ENCODE measurements around the gene LIPE. TPM values are rescaled to one million over a fixed set of nuclear protein-coding genes. Genes with fewer than 3 reads are reported as not detected.

The LIPE gene
- total RNA-seq, 1 donor from 2014 or later, result 29.1 TPM

DNA sequence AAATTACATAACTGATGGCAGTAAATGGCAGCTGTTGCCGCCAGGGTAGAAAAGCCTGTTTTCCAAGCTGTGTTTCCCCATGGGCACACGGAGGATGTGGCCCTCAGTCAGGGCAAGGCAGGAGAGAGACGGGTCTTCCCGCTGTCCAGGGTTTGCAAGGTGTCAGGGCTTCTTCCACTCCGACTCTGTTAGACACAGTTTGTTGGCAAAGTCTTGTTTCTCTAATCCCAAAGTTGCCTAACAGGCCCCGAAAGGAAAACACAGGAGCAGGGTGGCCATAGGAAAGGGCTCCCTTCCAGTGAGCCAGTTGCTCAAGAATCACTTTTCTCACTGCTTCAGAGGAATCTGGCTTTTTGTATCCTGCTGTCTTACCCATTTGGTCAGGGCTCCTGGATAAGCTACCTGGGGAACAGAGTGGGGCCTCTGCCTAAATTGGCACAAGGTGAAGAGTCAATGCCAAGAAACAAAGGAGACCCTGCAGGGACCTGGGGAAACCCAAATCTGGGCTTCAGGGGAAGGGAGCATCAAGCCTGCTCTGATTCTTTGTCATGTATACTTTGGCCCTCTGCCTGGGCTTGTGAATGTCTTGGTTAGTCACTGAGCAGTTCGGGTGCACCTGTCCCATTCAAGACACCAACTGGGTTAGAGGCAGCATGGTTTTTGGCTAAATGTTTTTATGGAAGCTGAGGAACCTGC lies 44.5 kb upstream of the LIPE start:
- H3K27me3 Mint-ChIP-seq (ENCODE audit: low read depth), result peaks cover 21% of the 10 kb centered on the region
- no peak for DNase-seq (ENCODE audit: low read depth, low spot score)
- no peaks in the 10 kb centered on the region for H3K36me3 Mint-ChIP-seq (ENCODE audit: low read depth)
- TF ChIP-seq, protein P1, sequence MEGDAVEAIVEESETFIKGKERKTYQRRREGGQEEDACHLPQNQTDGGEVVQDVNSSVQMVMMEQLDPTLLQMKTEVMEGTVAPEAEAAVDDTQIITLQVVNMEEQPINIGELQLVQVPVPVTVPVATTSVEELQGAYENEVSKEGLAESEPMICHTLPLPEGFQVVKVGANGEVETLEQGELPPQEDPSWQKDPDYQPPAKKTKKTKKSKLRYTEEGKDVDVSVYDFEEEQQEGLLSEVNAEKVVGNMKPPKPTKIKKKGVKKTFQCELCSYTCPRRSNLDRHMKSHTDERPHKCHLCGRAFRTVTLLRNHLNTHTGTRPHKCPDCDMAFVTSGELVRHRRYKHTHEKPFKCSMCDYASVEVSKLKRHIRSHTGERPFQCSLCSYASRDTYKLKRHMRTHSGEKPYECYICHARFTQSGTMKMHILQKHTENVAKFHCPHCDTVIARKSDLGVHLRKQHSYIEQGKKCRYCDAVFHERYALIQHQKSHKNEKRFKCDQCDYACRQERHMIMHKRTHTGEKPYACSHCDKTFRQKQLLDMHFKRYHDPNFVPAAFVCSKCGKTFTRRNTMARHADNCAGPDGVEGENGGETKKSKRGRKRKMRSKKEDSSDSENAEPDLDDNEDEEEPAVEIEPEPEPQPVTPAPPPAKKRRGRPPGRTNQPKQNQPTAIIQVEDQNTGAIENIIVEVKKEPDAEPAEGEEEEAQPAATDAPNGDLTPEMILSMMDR (conservative IDR thresholded peaks at IDR 0.05), result no peak
- H3K27ac Mint-ChIP-seq (ENCODE audit: unreplicated experiment), result peak overlapping the region; percentile 31
- peaks cover 39% of the 10 kb centered on the region for H3K4me1 Mint-ChIP-seq
- H3K9me3 Mint-ChIP-seq, result no peaks in the 10 kb centered on the region
- no peak overlapping the region for H3K4me3 Mint-ChIP-seq

DNA sequence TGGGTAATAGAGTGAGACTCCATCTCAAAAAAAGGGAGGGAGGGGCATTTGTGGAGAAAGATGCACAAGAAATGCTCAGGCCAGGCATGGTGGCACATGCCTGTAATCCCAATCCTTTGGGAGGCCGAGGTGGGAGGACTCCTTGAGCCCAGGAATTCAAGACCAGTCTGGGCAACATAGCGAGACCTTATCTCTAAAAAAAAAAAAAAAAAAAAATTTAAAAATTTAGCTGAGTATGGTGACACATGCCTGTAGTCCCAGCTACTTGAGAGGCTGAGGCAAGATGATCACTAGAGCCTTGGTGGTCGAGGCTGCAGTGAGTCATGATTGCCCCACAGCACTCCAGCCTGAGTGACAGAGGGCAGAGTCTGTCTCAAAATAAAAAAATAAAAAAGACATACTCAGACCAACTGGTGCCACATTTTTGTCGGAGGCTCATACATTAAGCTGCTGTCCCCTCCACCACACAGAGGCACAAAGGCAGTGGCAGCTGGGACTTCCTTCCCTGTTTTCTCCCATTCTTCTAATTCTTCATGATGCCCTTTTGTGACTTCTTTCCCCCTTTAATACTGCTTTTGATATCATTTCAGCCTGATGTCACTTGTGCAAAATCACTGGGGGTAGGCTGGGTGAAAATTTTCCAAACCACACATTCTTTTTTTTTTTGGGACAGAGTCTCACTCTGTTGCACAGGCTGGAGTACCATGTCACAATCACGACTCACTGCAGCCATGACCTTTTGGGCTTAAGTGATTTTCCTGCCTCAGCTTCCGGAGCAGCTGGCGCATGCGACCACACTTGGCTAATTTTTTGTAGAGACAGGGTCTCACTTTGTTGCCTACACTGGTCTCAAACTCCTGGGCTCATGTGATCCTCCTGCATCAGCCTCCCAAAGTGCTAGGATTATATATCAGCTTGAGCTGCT lies 42.4 kb upstream of the LIPE start:
- TF ChIP-seq, protein P1 (conservative IDR thresholded peaks at IDR 0.05), result no peak
- no peak for DNase-seq (ENCODE audit: low read depth, low spot score)
- no peak overlapping the region for H3K27ac Mint-ChIP-seq (ENCODE audit: unreplicated experiment)
- peaks cover 45% of the 10 kb centered on the region for H3K4me1 Mint-ChIP-seq
- peaks cover 17% of the 10 kb centered on the region for H3K27me3 Mint-ChIP-seq (ENCODE audit: low read depth)
- H3K4me3 Mint-ChIP-seq, result no peak overlapping the region
- no peaks in the 10 kb centered on the region for H3K36me3 Mint-ChIP-seq (ENCODE audit: low read depth)
- H3K9me3 Mint-ChIP-seq, result no peaks in the 10 kb centered on the region

DNA sequence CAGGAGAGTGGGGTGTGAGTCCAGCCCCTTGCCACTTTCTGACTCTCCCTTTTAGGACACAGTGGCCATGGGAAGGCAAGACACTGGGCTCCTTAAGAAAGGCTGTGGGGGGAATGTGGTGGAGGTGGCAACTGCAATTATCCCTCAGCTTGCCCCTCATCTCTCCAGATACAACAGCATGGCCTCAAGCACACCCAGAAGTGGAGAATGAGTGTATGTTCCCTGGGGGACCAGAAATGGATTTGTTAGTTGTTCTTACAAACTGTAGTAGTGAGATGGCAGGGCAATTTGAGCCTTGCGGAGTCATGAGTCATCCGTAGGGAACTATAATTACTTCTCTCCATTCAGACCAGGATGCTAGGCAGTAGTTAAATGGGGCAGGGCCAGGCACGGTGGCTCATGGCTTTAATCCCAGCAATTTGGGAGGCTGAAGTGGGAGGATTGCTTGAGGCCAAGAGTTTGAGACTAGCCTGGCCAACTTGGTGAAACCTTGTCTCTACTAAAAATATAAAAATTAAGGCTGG lies 41.1 kb upstream of the LIPE start:
- peaks cover 11% of the 10 kb centered on the region for H3K27me3 Mint-ChIP-seq (ENCODE audit: low read depth)
- H3K27ac Mint-ChIP-seq (ENCODE audit: unreplicated experiment), result no peak overlapping the region
- no peaks in the 10 kb centered on the region for H3K36me3 Mint-ChIP-seq (ENCODE audit: low read depth)
- no peak overlapping the region for H3K4me3 Mint-ChIP-seq
- no peak for DNase-seq (ENCODE audit: low read depth, low spot score)
- TF ChIP-seq, protein P1 (conservative IDR thresholded peaks at IDR 0.05), result no peak
- peaks cover 34% of the 10 kb centered on the region for H3K4me1 Mint-ChIP-seq
- H3K9me3 Mint-ChIP-seq, result no peaks in the 10 kb centered on the region

DNA sequence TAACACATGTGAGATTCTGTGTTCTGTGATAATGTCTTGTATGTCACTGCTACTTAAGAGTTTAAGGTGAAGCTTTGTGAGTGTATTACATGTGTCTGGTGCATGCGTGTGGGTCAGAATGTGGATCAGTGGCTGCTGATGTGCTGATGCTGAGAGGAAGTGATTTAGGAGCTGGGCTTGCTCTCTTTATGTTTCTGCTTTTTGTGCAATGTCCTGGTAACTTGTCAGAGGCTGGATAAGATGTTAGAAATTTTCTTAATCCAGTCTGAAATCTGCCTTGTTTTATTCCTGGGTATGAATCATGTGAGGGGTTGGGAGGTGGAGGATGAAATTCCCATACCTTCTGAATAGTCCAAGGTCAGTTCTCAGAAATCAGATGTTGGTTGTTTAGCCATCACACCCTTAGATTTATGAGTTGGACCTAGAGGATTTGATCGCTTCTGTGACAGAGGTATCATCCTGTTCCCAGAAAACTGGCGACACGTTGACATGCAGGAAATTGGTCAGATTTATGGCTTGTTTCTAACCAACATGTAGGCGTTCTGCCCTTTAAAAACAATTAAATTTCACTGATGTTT lies 40.1 kb upstream of the LIPE start:
- H3K36me3 Mint-ChIP-seq (ENCODE audit: low read depth), result no peaks in the 10 kb centered on the region
- H3K27me3 Mint-ChIP-seq (ENCODE audit: low read depth), result peaks cover 4% of the 10 kb centered on the region
- peaks cover 2% of the 10 kb centered on the region for H3K9me3 Mint-ChIP-seq
- no peak overlapping the region for H3K27ac Mint-ChIP-seq (ENCODE audit: unreplicated experiment)
- H3K4me3 Mint-ChIP-seq, result no peak overlapping the region
- no peak for DNase-seq (ENCODE audit: low read depth, low spot score)
- peaks cover 35% of the 10 kb centered on the region for H3K4me1 Mint-ChIP-seq
- TF ChIP-seq, protein P1 (conservative IDR thresholded peaks at IDR 0.05), result no peak

DNA sequence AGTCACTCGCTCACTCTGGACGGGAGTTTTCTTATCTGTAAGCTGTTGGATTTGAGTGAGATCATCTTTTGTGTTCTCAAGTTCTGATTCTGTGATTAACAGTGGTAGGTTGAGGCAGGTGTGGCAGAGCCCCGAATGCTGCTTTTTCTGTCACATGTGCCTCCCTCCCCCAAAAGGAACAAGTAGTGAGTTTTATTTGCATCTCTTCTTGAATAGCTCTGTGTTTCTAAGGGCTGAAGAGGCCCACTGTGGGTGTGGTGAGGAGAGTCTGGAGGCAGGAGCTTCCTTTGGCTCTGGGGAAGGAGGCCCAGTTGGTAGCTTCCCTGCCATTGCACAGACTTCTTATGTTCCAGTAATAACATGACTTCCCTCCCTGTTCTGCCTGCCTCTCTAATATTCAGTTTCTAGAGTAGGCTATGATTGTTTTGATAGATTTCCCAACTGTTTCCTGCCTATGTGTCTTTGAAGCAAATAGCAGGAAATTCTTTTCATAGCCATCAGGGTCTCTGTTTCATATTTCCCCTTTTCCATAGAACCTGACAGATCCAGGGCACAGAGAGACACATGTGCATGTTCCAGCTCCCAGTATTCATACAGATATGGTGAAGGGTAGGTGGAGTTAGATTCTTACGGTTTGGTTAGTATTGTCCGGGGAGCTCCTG lies 39.5 kb upstream of the LIPE start:
- Mint-ChIP-seq H3K36me3 (ENCODE audit: low read depth) (no peaks in the 10 kb centered on the region), H3K4me3 (no peak overlapping the region), H3K27ac (ENCODE audit: unreplicated experiment) (peak overlapping the region; percentile 91), H3K4me1 (peaks cover 41% of the 10 kb centered on the region), H3K9me3 (peaks cover 4% of the 10 kb centered on the region), H3K27me3 (ENCODE audit: low read depth) (no peaks in the 10 kb centered on the region)
- DNase-seq (ENCODE audit: low read depth, low spot score), result no peak
- TF ChIP-seq, protein P1 (conservative IDR thresholded peaks at IDR 0.05), result no peak
